Endothelial cell of hepatic sinusoid (primary cell): ENCODE data around the gene TSC22D4.
"Not testable (repeated sequence)": the region's sequence is repeated elsewhere in the genome, so short reads cannot be mapped to it uniquely, and the experiment has no call there.

Experiments
- in situ Hi-C: cut with HindIII; loops from 2 replicates; pipeline ENCODE4 v1.10.0; 2017; ENCODE audit warnings: low sequenced_read_pairs

The TSC22D4 gene

DNA sequence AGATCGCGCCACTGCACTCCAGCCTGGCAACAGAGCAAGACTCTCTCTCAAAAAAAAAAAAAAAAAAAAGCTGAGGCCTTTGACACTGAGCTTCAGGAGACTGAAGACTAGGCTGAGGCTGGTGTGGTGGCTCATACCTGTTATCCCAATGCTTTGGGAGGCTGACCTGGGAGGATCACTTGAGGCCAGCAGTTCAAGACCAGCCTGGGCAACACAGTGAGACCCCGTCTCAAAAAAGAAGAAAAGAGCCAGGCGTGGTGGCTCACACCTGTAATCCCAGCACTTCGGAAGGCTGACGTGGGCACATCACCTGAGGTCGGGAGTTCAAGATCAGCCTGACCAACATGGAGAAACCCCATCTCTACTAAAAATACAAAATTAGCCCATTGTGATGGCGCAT lies 31.7 kb downstream of the TSC22D4 start:
- in situ Hi-C loops: not testable (repeated sequence)

DNA sequence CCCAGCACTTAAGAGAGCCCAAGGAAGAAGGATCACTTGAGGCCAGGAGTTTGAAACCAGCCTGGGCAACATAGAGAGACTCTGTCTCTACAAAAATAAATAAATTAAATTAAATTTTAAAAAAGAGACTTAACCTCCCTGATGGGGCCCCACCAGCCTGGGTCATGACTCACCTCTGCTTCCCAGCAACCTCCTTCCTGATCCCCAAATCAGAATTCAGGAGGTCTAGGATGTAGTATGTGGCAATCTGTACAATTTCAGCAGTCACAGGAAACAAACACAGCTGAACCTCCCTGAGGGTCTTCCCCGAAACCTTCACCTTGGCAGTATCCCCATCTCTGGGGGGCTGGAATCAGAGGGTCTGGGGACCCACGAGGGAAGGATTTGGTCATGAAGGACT lies 33.0 kb downstream of the TSC22D4 start:
- in situ Hi-C loops: no loop called here

DNA sequence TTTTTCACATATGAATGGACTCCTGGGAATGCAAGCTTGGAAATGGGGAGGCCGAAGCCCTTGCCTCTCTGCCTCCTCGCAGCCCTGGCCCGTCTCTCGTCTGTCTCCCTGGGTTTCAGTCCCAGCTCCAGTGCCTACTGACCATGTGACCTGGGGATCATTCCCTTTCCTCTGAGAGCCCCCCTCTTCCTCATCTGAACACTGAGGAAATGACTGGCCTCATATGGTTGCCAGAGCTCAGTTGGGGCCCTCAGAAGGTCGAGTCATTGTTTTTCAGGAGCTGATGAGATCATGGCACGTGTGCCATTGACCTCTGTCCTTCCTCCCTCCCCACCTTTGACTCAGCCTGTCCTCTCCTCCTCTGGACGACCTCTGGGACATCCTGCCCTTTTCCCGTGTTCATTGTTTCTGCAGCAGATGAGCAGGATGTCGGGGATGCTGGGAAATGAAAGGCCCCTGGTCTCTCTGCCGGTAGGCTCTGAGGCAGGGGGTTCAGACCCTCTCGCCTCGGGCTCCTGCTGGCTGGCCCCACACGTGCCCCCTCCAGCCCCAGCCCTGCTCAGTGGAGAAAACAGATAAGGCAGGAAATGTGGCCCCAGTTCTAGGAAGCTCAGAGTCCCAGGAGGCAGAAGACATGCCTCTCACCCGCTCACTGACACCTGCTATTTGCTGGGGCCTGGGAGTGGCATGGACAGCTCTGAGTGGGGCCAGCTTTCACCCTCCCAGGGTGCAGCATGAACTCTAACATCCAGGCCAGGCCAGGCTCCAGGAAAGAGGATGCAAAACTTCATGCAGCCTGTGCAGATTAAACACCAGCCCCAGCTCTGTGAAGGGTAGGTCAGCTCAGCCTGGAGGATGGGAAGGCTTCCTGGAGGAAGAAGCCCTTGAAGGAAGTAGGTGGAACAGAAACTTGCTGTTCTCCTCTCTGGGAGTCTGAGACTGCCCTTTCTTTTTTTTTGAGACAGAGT lies 34.4 kb downstream of the TSC22D4 start:
- in situ Hi-C loops: no loop called here

DNA sequence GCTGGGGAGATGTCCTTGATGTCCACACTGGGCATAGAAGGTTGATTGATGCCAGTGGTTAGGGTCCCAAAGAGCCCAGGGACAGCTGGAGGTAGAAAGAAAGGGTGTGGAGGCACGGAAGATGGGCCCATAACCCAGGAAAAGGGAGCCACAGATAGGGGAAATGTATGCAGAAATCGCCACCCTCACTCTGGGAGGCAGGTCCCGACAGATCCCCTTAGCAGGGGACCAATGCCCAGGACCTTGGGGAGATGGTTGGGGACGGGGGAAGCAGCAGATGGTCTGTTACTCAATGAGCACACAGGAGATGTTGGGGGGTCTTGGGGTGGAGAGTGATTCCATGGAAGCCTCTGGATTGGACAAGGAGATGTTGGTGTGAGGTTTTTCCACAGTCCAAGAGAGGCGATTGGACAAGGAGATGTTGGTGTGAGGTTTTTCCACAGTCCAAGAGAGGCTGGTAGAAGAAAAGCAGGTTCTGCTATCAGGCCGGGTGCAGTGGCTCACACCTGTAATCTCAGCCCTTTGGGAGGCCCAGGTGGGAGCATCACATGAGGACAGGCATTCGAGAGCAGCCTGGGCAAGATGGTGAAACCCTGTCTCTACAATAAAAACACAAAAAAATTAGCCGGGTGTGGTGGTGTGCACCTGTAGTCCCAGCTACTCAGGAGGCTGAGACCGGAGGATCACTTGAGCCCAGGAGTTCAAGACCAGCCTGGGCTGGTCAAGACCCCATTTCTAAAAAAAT lies 35.7 kb downstream of the TSC22D4 start:
- in situ Hi-C loops: no loop called here

DNA sequence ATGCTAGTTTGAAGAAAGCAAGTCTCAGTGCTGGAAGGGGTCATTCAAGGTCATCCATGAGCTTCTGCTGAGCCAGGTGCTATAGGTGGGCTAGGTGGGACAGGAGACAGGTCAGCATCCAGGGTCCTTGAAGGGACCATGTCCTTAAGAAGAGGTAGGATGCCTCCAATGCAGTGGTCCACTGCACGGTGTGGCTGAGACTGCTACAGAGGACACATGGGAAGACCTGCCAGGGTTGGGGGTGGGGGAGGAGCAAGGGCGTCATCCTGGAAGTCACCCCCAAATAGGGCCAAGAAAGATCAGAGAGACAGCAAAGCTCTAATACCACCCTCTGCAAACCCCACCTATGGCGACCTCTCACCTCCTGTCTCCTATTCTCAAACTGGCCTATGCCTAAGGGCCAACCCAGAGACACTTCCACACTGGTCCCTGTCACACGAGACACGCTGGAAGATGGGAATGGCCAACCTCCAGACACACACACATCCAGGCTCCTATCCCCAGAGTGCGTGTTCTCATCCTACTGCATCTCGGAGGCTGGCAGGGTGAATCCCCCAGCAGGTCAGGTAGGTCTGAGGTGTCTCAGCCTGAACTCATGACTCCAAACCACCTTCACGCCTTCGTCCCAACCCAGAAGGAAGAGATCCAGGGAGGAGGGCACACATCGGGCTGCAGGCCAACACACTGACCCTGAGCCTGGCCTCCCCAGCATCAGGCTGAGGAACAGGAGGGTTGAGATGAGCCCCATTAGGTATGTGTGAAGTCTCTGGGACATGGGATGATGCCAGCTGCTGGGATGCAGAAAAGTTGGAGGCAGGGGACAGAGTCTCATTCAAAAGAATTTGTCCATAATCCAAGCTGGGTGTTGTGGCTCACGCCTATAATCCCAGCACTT lies 37.1 kb downstream of the TSC22D4 start:
- in situ Hi-C loops: no loop called here

DNA sequence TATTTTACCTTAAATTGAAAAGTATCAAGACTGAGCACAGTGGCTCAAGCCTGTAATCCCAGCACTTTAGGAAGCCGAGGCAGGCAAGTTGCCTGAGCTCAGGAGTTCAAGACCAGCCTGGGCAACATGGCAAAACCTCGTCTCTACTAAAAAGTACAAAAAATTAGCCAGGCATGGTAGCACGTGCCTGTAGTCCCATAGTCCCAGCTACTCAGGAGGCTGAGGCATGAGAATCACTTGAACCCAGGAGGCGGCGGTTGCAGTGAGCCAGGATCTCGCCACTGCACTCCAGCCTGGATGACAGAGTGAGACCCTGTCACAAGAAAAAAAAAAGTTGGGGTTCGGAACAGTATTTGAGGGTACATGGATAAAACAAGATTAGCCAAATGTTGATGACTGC lies 39.8 kb downstream of the TSC22D4 start:
- in situ Hi-C loops: not testable (repeated sequence)

DNA sequence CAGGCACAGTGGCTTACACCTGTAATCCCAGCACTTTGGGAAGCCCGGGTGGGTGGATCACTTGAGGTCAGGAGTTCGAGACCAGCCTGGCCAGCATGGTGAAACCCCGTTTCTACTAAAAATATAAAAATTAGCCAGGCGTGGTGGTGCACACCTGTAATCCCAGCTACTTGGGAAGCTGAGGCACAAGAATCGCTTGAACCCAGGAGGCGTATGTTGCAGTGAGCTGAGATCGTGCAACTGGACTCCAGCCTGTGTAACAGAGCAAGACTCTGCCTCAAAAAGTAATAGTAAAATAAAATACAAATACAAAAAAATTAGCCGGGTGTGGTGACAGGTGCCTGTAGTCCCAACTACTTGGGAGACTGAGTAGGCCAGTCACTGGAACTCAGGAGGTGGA lies 40.3 kb downstream of the TSC22D4 start:
- in situ Hi-C loops: not testable (repeated sequence)

DNA sequence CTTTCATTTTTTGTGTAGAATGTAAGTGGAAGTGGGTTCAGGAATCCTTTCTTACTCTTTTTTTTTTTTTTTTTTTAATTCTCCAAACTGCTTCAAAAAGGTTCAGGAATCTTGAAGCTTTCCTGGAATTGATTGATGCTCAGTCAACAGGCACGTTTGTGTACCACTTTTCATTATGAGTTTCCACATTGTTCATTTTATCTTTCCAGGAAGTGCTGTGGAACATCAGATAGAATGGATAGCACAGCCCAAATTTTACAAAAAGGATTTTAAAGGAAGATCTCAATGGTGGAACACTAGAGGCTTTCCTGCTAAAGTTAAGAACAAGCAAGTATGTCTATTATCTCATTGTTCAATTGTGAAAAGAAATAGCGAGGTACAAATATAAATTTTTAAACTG lies 40.8 kb downstream of the TSC22D4 start:
- in situ Hi-C loops: no loop called here

DNA sequence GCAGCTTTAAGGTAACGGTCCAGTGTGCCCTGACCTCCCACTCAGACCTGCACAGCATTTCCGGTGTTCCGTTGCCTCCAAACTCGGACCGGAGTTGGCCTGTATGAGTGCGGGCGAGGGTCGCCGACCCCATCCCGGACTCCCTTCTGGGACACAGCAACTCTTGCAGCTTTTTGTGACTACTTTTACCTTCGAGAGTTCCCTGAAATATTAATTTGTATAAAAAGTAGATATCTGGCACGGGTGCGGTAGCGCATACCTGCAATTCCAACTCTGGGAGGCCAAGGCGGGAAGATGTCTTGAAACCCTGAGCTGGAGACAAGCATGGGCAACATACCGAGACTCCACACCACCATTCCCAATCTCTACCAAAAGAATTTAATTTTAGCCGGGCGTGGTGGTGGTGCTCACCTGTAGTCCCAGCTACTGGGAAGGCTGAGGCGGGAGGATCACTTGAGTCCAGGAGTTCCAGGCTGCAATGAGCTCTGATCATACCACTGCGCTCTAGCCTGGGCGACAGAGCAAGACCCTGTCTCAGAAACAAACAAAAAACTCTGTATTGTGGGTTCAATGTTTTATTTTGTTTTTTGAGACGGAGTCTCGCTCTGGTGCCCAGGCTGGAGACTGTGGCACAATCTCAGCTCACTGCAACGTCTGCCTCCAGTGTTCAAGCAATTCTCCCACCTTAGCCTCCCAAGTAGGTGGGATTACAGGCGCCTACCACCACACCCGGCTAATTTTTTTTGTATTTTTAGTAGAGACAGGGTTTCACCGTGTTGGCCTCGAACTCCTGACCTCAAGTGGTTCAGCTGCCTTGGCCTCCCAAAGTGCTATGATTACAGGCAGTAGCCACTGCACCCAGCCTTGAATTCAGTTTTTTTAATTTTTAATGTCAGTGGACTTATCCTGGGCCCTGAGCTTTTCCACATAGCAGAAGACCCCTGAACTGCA lies 41.6 kb downstream of the TSC22D4 start:
- in situ Hi-C loops: no loop called here

DNA sequence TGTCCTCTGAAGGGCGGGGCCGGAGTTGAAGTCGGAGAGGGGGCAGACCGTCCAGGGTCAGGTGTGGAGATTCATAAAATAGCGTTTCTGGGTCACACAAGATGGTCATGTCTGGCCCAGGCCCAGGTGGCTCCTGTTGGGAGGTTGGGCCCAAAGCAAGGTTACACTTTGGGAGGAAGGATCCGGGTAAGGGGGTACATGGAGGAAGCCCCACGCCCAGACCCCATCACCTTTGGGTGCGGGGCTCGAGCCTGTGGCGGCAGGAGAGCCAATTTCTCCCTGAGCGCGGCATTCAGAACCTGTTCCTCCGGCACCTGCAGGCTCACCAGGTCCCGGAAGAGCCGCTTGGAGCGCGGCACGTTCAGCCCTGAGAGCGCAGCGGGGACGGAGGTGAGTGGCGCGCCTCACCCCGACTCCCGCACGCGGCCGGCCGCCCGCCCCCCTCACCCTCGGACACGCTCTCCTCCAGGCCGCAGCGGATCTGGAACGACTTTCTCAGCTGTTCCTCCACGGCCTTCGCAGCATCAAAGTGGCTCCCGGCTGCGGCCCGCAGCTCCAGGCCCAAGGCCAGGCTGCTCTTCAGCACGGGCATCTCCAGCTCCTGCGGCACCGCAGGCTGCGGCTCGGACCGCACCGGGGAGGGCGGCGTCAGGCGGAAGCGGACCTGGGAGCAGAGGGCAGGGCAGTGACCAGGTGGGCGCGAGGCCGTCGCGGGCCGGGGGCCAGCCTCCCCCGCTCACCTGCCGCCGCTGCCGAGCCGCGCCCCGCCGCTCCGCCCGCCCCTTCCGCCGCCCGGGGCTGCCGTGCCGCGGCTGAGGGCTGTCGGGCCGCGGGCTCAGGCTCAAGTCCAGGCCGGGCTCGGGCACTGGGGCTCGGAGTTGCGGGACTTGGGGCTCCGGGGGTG lies 43.4 kb downstream of the TSC22D4 start:
- in situ Hi-C loops: no loop called here

DNA sequence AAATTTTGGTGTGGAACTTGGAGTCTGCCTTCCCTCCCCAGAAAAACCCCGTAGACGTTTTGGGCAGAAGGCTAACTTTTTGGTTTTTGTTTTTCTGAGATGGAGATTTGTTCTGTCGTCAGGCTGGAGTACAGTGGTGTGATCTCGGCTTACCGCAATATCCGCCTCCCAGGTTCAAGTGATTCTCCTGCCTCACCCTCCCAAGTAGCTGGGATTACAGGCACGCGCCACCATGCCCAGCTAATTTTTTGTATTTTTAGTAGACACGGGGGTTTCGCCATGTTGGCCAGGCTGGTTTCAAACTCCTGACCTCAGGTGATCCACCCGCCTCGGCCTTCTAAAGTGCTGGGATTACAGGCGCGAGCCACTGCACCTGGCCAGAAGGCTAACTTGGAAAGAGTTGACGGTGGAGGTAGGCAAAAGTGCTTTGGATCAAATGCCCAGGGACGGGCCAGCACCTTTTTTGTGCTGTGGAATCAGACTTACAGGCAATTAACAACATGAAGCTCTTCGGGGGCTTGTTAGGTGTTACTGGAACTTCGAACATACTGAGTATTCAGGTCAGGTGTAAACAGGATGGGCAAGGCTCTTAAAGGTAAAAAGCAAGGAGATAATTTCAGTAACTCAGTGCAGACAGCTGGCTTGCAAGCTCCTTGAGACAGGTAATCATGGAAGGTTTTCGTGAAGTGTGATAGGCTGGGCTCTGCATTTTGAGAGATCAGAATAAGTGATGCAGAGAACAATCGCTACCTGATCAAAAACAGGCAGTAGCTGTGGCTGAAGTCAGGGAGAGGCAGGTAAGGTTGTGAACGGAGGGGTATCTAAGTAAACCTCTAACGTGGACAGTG lies 44.5 kb downstream of the TSC22D4 start:
- in situ Hi-C loops: no loop called here

DNA sequence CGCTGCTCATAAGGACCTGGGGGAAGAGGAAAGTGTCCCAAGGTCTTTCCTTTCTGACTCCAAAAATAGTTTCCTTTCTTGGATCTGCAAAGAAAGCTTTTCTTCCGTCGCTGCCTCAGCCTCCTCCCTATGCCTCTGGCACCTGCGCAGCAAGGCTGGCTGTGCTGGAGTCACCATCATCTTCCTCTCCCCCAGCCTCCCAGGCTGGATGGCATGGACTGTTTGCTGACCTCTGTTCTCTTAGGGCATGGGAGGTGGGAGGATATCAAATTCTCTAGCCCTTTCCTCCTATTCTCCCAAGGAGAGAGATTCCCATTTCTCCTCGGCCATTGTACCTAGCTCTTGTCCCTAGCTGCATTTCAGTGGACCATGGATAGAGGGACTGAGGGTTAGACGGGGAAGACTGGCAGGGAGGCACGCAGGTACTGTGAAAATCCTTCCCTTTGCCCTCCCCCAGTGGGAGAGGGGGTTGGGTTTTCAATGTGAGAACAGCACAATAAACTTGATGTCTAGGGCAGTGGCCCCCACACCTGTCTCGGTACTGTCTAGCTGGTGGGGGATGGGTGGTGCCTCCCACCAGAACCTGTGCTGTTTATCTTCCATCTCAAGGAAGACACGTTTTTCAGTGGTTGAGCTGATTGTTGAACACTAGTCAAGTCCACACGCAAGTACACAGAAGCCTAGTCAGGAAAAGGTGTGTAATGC lies 45.3 kb downstream of the TSC22D4 start:
- in situ Hi-C loops: no loop called here

DNA sequence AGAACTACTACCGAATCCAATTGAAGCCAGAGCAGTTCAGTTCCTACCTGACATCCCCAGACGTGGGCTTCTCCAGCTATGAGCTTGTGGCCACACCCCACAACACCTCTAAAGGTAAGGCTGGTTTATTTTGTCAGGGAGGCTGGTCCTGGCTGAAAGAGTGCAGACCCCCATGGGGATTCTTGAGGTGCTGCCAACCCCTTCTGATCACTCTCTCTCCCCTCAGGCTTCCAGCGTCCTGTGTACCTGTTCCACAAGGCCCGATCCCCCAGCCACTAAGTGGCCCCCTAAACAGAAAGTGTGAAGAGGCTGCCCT lies 45.8 kb downstream of the TSC22D4 start:
- in situ Hi-C loops: no loop called here

DNA sequence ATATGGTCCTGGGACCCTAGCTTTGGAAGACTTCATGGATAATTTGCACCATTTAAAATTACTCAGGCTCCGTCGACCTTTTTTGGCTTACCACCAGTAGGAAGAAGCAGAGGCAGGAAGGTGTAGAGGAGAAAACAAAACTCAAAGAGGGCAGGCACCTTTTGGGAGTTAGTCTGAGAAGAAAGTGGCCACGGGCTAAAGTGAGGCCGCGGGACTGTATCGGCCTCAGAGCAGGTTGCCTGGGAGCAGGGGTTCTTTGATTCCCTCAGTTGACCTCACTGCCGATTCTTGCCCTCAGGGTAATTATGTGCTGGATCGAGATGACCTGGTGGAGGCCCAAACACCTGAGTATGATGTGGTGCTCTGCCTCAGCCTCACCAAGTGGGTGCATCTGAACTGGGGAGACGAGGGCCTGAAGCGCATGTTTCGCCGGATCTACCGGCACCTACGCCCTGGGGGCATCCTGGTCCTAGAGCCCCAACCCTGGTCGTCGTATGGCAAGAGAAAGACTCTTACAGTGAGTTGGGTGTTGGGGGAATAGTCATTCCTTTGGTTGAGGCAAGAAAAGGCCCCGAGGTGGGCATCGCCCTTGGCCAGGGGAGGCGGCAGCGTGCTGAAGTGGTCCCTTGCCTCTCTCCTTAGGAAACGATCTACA lies 46.3 kb downstream of the TSC22D4 start:
- in situ Hi-C loops: no loop called here

DNA sequence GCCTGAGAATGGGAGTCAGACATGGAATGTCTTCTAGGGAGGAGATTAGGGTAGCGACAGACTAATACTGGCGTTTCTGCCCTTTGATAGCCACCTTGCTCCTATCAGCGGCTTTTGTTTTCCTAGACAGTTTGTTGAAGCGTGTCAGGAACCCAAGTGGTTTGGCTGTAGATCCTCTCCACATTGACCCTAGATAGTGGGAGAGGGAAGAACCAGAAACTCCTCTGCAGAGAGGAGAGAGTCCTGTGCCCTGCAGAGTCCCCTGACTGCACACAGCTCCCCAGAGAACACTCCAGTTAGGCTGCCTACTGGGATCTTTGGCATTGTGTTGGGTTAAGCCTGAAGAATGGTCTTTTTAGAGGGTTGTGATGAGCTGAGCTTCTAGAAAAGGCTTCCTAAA lies 47.0 kb downstream of the TSC22D4 start:
- in situ Hi-C loops: no loop called here

DNA sequence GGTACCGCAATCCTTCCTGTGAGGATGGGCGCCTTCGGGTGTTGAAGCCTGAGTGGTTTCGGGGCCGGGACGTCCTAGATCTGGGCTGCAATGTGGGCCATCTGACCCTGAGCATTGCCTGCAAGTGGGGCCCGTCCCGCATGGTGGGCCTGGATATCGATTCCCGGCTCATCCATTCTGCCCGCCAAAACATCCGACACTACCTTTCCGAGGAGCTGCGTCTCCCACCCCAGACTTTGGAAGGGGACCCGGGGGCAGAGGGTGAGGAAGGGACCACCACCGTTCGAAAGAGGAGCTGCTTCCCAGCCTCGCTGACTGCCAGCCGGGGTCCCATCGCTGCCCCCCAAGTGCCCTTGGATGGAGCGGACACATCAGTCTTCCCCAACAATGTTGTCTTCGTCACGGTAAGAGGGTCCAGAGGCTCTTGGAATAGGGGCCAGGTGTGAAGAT lies 47.7 kb downstream of the TSC22D4 start:
- in situ Hi-C loops: no loop called here
